NCI-H524 (cell line): ENCODE data around the gene HSD17B1.
"Not testable (repeated sequence)": the region's sequence is repeated elsewhere in the genome, so short reads cannot be mapped to it uniquely, and the experiment has no call there.

ENCODE experiments used
- DNase-seq, 2 experiments: peaks; one replicate each; lab custom pipeline; 2025; lab: John Stamatoyannopoulos, UW

Gene HSD17B1, protein sequence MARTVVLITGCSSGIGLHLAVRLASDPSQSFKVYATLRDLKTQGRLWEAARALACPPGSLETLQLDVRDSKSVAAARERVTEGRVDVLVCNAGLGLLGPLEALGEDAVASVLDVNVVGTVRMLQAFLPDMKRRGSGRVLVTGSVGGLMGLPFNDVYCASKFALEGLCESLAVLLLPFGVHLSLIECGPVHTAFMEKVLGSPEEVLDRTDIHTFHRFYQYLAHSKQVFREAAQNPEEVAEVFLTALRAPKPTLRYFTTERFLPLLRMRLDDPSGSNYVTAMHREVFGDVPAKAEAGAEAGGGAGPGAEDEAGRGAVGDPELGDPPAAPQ

DNA sequence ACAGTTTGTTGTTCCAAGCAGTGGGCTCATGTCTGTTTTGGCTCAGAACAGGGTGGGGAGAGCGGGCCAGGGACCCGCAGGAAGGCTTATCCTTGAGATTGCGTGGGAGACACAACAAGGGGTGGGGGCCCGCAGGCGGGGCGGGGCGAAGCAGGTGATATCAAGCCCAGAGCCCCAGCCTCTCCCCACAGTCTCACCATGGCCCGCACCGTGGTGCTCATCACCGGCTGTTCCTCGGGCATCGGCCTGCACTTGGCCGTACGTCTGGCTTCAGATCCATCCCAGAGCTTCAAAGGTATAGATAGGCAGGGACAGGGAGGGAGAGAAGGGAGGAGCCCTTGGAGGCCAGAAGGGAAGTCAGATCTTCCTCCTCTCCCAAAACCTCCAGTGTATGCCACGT, at the start of gene HSD17B1:
HSD17B1 (plus strand) TSS at position 188 of the 400 bp plus-strand sequence; CDS start at position 199, 11 bp downstream.
- DNase-seq = not testable (repeated sequence)

DNA sequence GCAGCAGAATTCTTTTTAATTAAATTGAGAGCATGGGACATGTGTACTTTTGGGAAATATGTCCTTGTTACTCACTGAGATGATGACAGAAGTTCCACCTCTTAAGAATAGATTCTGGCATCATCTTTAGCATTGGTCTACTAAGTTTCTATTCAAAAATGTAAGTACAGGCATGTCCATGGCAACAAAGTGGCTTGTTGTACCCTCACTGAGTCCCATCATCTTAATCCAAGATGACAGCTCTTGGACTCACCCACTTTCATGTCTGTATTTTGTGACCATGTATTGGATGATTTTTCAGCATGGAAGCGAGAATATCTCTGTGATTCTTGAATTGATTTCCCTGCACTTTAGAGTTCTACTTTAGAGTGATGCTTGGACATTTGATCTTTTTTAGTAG, 49.8 kb upstream of the HSD17B1 start:
- DNase-seq = no peak

DNA sequence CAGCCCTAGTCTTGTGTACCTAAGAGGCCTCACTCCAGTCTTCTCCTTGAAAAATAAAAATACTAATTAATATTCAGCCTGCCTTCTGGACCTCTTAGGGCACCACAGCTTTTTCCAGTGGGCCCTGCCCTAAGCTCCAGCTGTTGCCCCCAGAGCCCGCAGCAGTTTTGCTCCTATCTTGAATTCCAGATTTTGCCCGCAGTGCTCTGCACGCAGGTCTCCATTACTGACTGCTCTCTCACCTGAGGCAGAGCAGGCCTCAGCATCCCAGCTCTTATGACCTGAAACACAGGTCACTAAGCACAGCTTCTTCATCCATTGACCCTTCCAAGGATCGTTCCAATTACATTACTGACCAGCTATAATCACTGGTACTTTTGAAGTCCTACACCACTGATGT, 45.1 kb upstream of the HSD17B1 start:
- DNase-seq = no peak

DNA sequence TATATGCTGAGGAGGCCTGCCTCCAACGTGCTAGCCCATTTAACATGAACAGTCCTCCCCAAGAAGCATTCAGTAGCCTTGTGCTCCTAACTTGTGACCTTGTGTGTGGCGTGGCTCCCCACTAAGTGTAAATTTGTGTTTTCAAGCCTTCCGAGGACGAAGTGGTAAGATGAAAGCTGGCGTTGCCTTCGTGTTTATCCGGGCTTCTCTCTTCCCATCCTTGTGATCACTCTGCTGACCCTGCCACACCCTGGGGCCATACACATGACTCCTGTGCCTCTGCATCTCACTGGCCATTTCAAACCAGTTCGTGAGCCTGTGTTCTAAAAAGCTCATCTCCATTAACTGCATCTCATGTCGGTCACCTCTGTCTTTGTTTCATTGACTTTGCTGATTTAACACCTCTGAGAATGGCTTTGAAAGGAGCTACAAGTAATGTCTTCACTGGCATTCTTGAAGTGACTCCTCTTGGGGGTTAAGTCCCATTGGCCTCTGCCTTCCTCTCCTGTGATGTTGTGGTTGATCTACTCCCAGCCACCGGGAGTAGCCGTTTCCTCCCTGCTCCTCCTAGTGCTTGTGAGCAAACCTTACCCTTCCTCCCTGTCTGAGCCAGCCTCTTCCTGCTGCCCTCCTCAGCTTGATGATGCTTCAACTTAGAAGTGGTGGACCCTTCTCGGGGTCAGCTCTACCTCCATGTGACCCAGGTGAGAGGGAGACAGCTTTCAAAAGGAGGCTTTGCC, 44.1 kb upstream of the HSD17B1 start:
- DNase-seq = no peak

DNA sequence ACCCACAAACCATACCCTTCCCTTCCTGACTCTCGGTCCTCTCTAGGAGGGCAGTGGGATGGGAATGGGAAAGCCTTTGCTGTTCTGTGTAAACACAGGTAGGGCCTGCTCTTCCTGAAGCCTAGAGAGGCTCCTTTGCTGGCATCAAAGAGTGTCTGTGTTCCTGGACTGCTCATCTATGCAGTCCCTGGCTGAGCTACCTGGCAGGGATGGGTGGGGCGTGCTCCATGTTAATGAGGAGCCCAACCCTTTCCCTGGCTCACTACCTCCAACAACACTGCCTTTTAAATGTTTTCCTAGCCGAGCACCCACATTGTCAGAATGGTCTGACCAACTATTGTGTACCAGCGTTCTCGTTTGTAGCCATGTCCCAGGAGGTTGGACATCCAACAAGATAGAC, 43.3 kb upstream of the HSD17B1 start:
- DNase-seq = no peak

DNA sequence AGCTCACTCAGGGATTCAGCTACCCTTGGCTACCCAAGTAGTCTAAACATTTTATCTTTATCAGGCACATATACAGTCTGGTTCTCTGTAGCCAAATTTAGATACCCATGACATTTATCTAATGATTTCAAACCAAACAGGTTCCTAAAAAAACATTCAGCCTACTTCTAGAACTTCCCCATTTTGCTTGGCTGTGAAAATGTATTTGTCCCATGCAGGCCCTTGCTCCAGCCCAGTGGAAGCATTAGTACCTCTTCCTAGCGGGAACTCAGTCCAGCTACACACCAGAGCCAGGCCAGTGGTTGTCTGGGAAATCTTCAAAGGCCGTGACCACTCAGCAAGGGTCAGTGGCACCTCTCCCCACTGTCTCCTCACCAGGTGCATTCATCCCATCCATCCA, 42.9 kb upstream of the HSD17B1 start:
- no peak for DNase-seq

DNA sequence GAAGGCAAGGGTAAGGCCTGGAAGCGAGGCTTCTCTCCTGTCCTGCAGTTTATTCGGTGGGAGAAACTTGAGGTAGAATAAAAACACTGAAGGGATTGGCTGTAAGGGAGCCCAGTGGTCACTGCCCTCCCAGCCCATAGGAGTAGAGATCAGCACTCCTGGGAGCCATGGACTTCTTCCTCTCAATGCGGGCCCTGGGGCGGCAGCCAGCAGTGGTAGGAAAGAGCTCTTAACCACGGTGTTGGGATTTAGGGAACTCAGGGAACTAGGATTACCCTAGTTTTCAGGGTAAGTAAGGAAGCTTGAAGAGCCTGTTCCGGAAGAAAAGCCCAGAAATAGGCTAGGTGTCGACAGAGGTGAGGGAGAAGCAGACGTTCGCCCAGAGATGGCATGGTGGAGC, 40.5 kb upstream of the HSD17B1 start:
- no peak for DNase-seq

DNA sequence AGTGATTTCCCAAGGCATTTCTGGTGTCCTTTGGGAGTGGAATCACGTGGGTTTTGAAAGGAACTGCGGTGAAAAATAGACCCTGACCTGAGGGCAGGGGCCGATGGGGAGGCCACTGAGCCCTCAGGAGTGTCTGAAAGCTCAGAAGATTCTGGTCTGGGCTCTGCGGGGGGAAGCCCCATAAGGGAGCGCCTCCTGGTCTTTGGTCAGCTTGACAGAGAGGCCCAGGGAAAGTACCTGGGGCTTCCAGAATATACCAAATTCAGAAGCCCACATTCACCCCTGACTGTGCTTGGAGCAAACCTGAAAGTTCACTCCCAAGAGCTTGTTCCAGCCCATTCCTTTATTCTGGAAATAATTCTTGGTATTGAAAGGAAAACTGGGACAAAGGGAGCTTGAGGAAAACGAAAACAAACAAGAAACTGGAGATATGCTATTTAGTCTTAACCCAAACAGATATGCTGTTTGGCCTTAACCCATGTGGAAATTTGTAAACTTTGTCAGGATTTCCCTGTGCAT, 39.9 kb upstream of the HSD17B1 start:
- DNase-seq = no peak

DNA sequence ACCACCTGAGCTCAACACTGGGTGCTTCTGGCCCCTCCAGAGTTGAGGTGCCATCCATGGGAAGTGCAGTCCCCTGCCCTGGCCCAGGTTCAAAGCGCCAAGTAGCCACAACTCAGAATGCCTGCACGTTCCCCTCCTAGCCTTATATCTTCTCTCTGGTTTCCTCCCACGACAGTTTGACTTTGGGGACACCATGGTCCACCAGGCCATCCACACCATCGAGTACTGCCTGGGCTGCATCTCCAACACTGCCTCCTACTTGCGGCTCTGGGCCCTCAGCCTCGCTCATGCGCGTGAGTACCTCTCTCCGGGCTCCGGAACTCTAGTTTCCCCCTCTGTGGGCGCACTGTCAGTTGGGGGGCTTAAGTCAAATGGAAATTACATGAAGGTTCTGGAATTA, 39.0 kb upstream of the HSD17B1 start:
- DNase-seq = no peak

DNA sequence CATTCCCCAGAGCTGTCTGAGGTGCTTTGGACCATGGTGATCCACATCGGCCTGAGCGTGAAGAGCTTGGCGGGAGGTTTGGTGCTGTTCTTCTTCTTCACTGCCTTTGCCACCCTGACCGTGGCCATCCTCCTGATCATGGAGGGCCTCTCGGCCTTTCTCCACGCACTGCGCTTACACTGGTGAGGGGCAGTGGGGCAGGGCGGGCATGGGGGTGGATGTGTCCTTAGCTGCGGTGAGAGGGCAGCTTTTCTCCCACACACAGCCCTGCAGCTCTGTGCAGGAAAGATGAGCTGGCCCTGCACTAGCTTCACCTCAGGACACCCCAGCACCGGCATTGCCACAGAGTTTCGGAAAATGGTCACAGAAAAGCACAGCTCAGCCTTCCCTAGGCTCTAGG, 38.4 kb upstream of the HSD17B1 start:
- DNase-seq = no peak

DNA sequence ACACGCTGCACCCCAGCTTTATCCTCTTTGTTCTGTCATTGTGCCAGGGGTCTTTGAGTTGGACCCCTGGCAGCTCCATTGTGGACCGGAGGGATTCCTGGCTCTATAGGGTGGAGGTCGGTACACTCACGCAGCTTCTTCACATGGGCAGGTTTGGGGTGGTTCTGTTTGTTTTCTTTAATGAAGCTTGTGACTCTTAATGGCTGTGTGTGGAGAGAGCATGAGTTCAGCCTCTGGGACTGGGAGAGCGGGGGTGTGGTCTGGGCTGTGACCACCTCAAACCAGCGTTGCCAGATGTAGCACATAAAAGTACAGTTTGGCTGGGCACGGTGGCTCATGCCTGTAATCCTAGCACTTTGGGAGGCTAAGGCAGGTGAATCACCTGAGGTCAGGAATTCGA, 37.9 kb upstream of the HSD17B1 start:
- DNase-seq = no peak

DNA sequence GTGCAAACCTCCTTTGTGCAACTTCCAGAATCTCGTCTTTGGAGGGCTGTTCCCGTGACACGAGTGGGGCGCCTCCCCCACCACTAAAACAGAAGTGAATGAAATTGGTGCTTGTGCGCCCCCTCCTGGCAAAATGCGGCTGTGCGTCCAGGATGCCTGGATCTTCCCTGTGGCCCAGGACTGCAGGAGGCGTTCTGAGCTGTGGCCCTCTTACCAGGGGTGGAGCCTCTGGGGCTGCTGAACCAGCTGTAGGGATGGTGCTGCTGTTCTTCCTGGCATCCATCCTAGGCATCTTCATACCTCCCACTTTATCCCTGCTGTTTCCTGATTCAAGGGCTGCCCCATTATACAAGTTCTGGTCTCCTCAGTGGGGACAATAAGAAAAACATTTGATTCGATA, 35.2 kb upstream of the HSD17B1 start:
- peak; percentile 70 to 77 for DNase-seq

DNA sequence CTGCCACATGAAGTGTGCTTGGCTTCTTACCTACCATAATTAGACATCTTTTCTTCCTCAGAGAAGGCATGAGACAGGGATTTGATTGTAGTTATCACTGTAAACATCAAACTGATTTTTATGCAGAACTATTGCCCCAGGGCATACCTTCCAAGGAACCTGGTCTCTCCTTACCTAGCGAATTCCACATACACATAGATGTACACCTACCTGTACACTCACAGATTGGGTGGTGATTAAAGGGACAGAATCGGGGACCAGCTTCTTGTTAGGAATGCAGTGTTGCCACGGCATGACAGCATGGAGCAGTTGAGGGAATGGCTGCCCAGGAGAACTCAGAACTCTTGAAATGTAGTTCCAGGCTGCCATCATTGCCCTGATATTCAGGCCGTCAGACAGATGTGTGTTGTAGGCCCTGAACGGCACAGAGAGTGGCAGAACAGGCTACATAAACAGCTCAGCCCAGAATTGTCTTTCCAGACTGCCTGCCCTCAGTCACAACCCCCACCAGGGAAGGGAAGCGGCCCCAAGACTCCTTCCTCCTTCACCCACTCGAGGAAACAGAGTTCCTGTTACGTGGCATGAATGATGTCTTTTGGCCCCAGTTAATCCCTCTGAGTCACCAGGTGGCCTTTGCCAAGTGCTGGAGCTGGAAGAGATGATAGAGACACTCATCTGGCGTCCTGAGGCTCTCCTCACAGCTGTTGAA, 34.5 kb upstream of the HSD17B1 start:
- DNase-seq = peak; percentile 50 to 86

DNA sequence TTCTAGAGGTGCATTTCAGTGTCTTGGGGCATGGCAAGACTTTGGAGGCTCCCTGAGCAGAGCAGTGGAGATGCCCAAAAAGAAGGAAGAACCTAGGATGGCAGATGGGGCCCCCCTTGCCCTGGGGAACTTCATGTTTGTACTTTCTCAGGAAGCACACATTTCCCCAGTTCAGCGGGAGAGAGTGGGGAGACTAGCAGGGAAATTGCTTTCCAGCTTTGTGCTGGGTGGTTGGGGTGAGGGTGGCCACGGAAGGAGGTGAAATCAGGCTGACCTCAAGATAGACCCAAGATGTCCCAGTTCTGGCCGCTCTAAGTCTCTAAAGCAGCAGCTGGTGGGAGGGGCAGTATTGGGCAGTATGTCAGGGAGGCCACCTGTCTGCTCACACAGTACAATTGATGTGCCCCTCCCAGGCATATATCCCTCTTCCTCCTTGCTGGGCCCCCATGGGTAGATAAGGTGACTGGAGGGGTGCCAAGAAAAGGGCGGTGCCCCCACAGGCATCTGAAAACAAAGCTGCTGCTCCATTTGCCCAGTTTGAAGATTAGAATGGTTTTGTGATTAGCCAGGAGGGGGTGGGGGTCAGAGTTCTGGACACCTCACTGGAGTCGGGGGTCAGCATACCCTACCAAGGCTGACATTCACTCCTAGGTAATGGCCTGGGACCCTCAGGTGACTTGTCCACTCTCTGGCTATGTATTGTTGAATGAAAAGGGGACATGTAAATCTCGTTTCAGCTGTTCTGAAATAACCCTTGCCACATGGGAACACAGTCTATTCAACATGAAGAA, 33.8 kb upstream of the HSD17B1 start:
- DNase-seq = peak; percentile 51 to 83

DNA sequence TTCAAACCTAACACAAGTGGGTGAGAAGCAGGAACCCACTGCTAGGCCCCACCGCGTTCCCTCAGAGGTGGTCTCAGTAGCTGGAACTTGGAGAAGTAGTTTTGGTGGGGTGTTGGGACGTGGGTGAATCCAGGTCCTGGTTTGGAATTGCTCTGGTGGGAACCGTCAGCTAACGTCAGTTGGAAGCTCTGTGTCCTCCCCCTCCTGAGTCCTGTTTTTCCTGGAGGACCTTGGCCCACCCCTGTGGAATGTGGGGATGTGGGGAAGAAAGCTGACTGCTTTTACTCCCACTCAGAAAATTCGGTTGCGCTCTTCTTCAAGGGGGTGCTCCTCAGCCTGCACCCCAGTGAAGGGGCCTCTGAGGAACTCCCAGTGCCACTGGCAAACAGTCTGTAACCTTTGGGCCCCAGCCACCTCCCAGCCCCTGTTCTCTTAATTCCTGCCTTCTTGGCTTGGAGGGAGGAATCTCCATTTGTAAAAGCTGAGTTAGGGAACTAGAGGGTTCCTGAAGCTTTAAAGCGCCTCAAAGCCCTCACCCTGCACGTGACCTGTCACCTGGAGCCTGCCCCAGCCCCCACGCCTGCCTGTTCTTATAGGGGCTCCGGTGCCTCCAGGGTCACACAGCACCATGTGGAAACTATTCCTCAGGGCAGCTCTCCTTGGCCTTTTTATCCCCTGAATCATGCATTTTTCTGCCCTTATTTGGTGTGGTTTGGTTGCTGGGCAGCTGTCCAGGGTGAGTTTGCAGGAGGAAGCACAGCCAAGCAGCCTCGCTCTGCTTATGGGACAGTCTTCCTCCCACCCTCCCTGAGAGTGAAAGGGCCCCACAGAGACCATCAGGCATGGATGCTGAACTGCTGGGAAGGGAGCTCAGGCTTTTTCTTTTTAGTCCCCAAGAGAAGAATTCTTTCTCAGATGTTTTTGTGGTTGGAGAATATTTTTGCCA, 32.9 kb upstream of the HSD17B1 start:
- no peak for DNase-seq

DNA sequence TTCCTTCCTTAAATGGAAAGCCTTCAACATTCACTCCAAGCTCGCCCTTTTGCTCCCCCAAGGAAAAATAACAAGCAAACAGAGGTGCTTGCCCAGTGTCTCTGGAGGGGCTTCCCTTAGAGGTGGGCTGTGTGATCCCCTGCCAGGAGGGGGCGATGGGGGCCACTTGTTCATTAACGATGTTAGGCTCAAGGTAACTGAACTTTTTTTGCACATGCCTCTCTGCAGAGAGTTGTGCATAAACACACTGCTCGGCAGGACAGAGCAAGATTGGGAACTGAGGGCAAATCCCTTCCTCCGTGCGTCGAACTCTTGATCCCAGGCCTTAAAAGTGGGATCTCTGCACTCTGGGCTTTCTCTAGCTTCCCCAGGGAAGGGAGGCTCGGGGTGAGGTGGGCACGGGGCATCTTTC, 32.2 kb upstream of the HSD17B1 start:
- DNase-seq = peak in 1 of 2 experiments; percentile 23

DNA sequence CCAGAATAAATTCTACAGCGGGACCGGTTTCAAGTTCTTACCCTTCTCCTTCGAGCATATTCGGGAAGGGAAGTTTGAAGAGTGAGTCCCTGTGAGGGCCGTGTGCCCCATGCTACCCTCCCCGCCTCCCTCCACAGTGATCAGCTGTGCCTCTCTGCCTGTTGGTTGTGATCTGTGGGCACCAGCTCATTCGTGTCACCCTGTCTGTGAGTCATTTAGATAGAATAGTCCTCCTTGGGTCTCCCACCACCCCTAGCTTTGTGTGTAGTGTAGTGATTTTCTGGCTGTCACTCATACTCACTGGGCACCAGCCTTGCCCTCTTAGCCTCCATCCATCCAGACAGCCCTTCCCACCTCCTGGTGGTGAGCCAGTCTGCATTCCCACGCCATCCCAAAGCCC, 31.7 kb upstream of the HSD17B1 start:
- DNase-seq = no peak

DNA sequence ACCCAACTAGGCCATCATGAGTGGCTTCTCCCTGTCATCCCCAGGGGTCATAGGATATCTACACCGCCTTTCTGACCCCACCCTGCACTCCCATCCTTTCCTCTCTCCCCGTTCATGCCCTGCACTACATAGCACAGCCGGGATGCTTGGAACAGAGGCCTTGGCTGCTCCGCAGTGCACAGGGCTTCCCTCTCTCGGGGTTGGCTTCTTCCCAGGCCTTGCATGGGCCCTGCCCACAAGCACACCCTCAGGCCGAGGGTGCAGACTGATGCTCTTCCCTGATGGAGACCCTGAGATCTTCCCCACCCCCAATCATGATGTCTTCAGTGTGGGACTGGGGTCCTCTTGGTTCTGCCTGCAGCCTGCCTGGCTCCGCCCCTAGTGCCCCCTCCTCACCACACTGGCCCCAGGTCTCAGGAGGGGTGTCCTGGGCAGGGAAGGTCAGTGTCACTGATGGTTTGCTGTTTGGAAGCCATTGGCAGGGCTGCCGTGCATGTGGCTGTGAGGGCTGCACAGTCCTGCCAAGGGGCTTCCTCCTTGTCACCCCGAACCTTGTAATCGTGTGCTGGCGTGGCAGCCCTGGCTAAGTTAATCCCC, 31.0 kb upstream of the HSD17B1 start:
- no peak for DNase-seq

DNA sequence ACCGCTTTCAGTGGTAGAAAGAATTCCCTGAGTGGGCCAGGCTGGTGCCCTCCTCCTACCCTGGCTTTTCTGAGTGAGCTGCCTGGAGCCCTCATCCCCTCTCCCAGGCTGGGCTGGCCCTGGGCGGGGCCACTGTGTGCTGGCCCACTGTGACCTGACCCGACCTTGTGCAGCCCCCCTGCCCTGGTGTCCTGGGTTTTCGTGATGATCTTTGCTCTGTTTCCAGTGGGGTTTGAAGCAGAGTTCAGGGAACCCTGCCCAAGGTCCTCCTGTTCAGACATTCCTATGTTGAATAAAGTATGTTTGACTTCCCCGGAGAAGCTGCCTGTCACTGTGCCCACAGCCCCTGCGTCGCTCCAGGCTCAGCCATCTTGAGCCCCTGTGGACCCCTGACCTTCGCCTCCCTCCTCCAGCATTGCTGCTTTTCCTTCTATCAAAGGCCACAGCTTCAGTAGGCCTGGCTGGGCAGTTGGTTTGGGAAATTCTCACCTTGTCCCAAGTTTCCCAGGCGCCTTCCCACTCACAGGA, 30.4 kb upstream of the HSD17B1 start:
- no peak for DNase-seq

DNA sequence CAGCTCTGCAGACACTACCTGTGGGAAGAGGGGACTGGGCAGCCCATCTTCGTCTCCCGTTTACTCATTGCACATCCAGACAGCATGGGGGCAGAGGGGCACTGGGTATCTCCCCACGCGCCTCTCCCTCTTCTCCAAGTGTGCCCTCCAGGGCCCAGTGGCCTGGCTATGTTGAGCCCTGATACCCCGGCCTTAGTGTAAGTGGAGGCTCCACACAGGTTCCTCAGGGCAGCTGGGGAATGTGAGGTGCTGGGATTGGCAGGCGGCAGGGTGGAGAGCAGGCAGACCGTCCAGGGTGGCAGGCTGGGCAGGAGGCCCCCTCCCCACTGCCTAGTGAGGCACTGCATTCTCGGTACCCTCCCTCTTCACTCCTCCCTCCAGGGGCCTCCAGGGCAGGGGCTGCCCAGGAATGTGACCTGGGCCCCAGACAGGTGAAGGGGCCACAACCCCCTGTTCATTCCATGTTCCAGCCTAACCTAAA, 29.9 kb upstream of the HSD17B1 start:
- DNase-seq = no peak
